AG04449 (cell line): ENCODE data around the gene ILF3.

Source experiments
- CTCF ChIA-PET: fragments of 350-600 bp; formaldehyde crosslinking; extraction: SDS; loops from one replicate; lab custom pipeline; 2021; ENCODE audit warnings: antibody characterized with exemption; lab: Yijun Ruan, JAX
- POLR2A ChIA-PET: fragments of 400-600, 350-600 bp; formaldehyde crosslinking; extraction: SDS; loops from one replicate; lab custom pipeline; 2020; ENCODE audit warnings: antibody characterized with exemption, inconsistent platforms; lab: Yijun Ruan, JAX
- DNase-seq: peaks from one replicate; pipeline ENCODE4 v3.0.0-alpha.2; 2010; ENCODE audit warnings: low read depth, low spot score
- H3K4me3 ChIP-seq: 2 replicates; pipeline ENCODE4 v1.5.1; 2011; ENCODE audit warnings: low read depth, mild to moderate bottlenecking, control low read depth, low read length
- CTCF ChIP-seq: IDR thresholded peaks from one replicate; pipeline ENCODE4 v1.5.1; 2011; ENCODE audit warnings: mild to moderate bottlenecking, moderate library complexity, low read length, control low read depth, inconsistent platforms; ENCODE audit not compliant: insufficient read depth; ENCODE audit errors: missing control alignments

The ILF3 gene

GRCh38 chr19:10701955-10702525 lies 47.9 kb downstream of the ILF3 start:
- ChIA-PET CTCF (interaction anchor here (0.7 to 13.6 kb wide), 17 partner anchors 9 to 443 kb away, joined by 3 to 178 read pairs (median 8); partner anchors contain the start of genes CDC37 and DNM2), POLR2A (interaction anchor here (0.6 to 1.0 kb wide), 2 partner anchors 10 to 15 kb away, joined by 3 read pairs; no protein-coding TSS in a partner anchor)
- no peak for TF ChIP-seq CTCF
- peak overlapping the region; percentile 98 for H3K4me3 ChIP-seq
- no peak for DNase-seq

DNA sequence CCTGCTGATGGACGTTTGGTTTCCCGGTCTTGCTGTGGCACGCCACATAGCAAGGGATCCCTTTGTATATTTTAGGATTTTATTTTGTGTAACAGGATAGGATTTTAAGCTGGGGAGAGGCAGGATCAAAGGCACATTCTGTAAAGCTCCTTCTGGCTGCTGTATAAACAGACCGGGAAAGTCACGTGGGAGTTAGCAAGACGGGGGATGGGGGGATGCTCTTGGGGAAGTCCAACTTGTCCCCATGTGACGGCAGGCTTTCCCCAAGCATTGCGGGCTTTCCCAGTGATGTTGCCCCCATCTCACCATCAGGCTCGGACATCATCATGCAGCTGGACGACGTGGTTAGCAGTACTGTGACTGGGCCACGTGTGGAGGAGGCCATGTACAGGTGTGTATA lies 52.8 kb downstream of the ILF3 start:
- ChIA-PET POLR2A (interaction anchor here (1.3 kb wide), 1 partner anchor 11 kb away, joined by 4 read pairs; the partner anchor contains the start of gene DNM2), CTCF (interaction anchor here (1.6 to 4.1 kb wide), 2 partner anchors 10 to 125 kb away, joined by 4 to 23 read pairs; partner anchors contain the start of gene DNM2)
- no peak for TF ChIP-seq CTCF
- no peak overlapping the region for H3K4me3 ChIP-seq
- no peak for DNase-seq

DNA sequence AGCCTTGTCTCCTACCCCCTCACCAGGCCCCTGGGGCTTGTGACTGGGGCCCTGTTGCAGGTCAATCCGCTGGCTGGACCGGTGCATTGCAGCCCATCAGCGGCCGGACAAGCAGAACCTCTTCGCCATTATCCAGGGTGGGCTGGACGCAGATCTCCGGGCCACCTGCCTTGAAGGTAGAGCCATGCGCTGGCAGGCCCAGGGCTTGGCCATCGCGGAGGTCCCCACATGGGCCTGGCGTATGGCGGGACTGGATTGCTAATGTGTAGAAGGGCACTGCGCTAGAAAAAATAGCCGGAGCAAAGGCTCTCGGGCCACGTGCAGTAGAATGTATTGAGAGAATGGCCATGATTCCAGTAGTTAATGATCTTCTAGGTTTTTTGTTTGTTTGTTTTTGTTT lies 53.3 kb downstream of the ILF3 start:
- no peak for TF ChIP-seq CTCF
- ChIA-PET CTCF (interaction anchor here (1.6 to 4.1 kb wide), 2 partner anchors 10 to 126 kb away, joined by 4 to 23 read pairs; partner anchors contain the start of gene DNM2), POLR2A (no interaction called here)
- DNase-seq: no peak
- H3K4me3 ChIP-seq: no peak overlapping the region

- no peak overlapping the region for H3K4me3 ChIP-seq
- DNase-seq: no peak
- CTCF ChIA-PET: interaction anchor here (4.1 kb wide), 1 partner anchor 9 kb away, joined by 23 read pairs; the partner anchor contains the start of gene DNM2
- POLR2A ChIA-PET: no interaction called here
- TF ChIP-seq CTCF: no peak
Observed at GRCh38 chr19:10708291-10708690, 54.1 kb downstream of the ILF3 start.

DNA sequence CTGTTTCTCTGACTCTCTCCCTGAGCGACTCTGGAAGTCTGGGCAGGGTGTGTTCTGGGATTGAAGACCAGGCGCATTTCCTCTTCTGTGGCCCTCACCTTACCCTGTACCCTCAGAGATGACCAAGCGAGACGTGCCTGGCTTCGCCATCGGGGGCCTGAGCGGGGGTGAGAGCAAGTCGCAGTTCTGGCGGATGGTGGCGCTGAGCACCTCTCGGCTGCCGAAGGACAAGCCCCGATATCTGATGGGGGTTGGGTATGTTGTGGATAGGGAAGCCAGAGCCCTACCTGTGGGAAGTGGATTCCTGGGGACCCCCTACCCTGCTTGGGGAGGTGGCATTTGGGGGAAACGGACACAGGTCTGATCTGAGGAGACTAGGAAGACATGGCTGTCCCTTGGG lies 57.9 kb downstream of the ILF3 start:
- CTCF ChIA-PET: interaction anchor here (1.2 to 12.0 kb wide), 3 partner anchors 10 to 153 kb away, joined by 3 to 211 read pairs (median 11); partner anchors contain the start of gene QTRT1
- no peak for TF ChIP-seq CTCF
- no peak for DNase-seq
- H3K4me3 ChIP-seq: no peak overlapping the region
- POLR2A ChIA-PET: interaction anchor here (1.2 kb wide), 1 partner anchor 10 kb away, joined by 3 read pairs; the partner anchor contains the start of gene QTRT1

GRCh38 chr19:10712754-10713153 lies 58.6 kb downstream of the ILF3 start:
- CTCF ChIA-PET: interaction anchor here (0.6 to 12.0 kb wide), 3 partner anchors 11 to 152 kb away, joined by 3 to 211 read pairs (median 11); partner anchors contain the start of gene QTRT1
- no peak for DNase-seq
- POLR2A ChIA-PET: interaction anchor here (1.2 kb wide), 1 partner anchor 11 kb away, joined by 3 read pairs; the partner anchor contains the start of gene QTRT1
- TF ChIP-seq CTCF: no peak
- H3K4me3 ChIP-seq: no peak overlapping the region
